ENCODE results near the gene ID1. TPM values are rescaled to one million over a fixed set of nuclear protein-coding genes. Genes with fewer than 3 reads are reported as not detected.
A peak's percentile ranks its signal among the peaks of the same experiment; 100 is the strongest.

Gene ID1
- total RNA-seq, 1 experiment from 2014 or later: 360 TPM

GRCh38 chr20:31578448-31579138 lies 26.5 kb upstream of the ID1 start:
- no peaks in the 10 kb centered on the region for H3K4me1 ChIP-seq (ENCODE audit: insufficient read depth, low read length)
- no peak overlapping the region for H3K18ac ChIP-seq (ENCODE audit: insufficient read length, low read depth, low read length)
- no peak overlapping the region for H2BK15ac ChIP-seq (ENCODE audit: low read depth, low read length)
- peak; percentile 70 for DNase-seq
- H2BK20ac ChIP-seq (ENCODE audit: low read depth, low read length, poor library complexity, severe bottlenecking): no peak overlapping the region
- WGBS (ENCODE audit: extremely low coverage, insufficient read length, low lambda C conversion rate): no CpG with 5 or more reads among the region's 43 CpGs
- H3K9me3 ChIP-seq (ENCODE audit: control insufficient read depth, low read depth, low read length): no peaks in the 10 kb centered on the region
- no peaks in the 10 kb centered on the region for H4K20me1 ChIP-seq (ENCODE audit: control insufficient read depth, insufficient read depth, insufficient read length)
- H3K27me3 ChIP-seq (ENCODE audit: insufficient read depth, low read length): no peaks in the 10 kb centered on the region
- H2BK120ac ChIP-seq (ENCODE audit: low read depth, low read length, poor library complexity, severe bottlenecking): no peak overlapping the region
- no peak overlapping the region for H4K8ac ChIP-seq (replicated peaks; ENCODE audit: insufficient read length, low read depth, low read length)
- Mint-ChIP-seq H3K4me3 (no peak overlapping the region), H3K4me1 (peaks cover 47 to 50% of the 10 kb centered on the region in 2 experiments), H3K27ac (peak overlapping the region in 2 of 3 experiments; percentile 4 to 89; a peak in 2 of 7 replicates), H3K9me3 (peaks cover 2 to 3% of the 10 kb centered on the region in 2 experiments; a peak in 2 of 5 replicates), H3K36me3 (ENCODE audit: insufficient read depth in 1 of 3, low read depth in 3 of 3) (peaks cover 7 to 21% (median 13%) of the 10 kb centered on the region in 3 experiments), H3K27me3 (ENCODE audit: low read depth) (no peaks in the 10 kb centered on the region; the same call in 1 of the 2 replicates)
- TF ChIP-seq CTCF (conservative IDR thresholded peaks at IDR 0.05): peak; percentile 50; the same call in 2 of the 3 replicates
- H3K4ac ChIP-seq (ENCODE audit: low read depth, low read length): no peak overlapping the region
- no peak overlapping the region for H3K23ac ChIP-seq (ENCODE audit: insufficient read length, low read depth, low read length)
- no peak overlapping the region for H2AK5ac ChIP-seq (ENCODE audit: insufficient read length, low read length)
- no peaks in the 10 kb centered on the region for H3K23me2 ChIP-seq (ENCODE audit: insufficient read length, low read depth, low read length, poor library complexity, severe bottlenecking)
- H3K4me2 ChIP-seq (ENCODE audit: insufficient read depth, insufficient read length, low read length): no peak overlapping the region
- H2AFZ ChIP-seq (ENCODE audit: low read length): no peak overlapping the region
- H3K79me1 ChIP-seq (ENCODE audit: insufficient read depth, low read depth, low read length, poor library complexity, severe bottlenecking): no peaks in the 10 kb centered on the region
- no peak overlapping the region for H3K9ac ChIP-seq (ENCODE audit: extremely low read depth, insufficient read length, low read length)
- H4K5ac ChIP-seq (ENCODE audit: insufficient read length, low read depth, low read length): no peak overlapping the region
- H3T11ph ChIP-seq (ENCODE audit: low read length): no peak overlapping the region
- H4K91ac ChIP-seq (ENCODE audit: insufficient read length, low read depth, low read length): no peak overlapping the region
- no peak overlapping the region for H2BK5ac ChIP-seq (ENCODE audit: insufficient read length, low read length)
- H3K56ac ChIP-seq (ENCODE audit: insufficient read length, low read depth, low read length): no peak overlapping the region
- no peaks in the 10 kb centered on the region for H3K79me2 ChIP-seq (ENCODE audit: insufficient read depth, low read length)
- no peak overlapping the region for H2BK12ac ChIP-seq (ENCODE audit: insufficient read length, low read depth, low read length)
- H3K27ac ChIP-seq (ENCODE audit: insufficient read length, low read depth, low read length): no peak overlapping the region
- H3K14ac ChIP-seq (ENCODE audit: insufficient read depth, low read length): no peak overlapping the region; the same call in 1 of the 2 replicates
